Measurements from ENCODE around the gene DNAJC27.

Gene DNAJC27

DNA sequence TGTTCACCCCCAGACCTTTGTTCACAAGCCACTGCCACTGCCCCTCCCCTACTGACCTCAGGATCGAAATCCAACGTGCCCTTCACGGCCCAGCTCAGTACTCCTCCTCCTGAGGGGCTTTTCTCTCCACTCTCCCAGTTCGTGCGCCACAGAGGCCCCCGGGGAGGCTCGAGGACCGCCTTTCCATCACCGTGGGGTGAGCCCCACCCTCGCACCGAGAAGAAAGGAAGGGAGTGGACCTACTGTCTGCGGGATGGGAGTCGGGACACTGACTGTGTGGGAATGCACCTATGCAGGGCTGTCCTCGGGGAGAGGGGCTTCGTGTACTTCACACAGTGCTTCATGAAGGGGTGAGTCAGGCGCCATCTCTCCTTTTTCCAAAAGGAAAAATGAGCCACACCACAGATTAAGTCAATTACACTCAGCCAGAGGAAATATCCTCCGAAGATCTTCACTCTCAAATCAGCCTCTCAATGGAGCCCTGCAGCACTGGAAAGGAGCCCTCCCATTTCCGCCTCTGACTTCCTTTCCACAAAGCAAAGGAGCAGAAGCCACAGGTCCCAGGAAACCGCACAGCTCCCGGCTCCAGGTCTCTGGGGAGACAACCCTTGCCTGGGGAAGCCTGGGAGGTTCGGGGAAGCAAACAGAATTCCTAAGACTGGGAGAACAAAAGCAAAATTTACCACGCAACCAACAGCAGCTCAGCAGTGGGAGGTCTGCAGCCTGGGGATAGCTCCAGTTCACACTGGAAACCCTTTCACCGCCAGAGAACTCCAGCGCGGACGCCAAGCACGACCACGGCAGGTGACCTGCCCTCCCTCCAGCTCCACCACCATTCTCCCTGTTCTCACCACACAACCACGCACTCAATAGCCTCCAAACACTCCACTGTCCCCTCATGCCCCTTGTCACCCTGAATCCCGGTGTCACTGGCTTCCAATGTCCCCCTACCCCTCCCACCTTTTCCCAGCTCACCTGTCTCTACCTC lies 73.3 kb downstream of the DNAJC27 start:
- Histone ChIP-seq H3K9me3 (ENCODE audit: control insufficient read depth, insufficient read depth, low read length) (peaks cover 17% of the 10 kb centered on the region; the same call in 1 of the 2 replicates), H3K36me3 (ENCODE audit: insufficient read depth, low read length) (no peaks in the 10 kb centered on the region), H3K4me1 (ENCODE audit: insufficient read depth, low read length) (no peaks in the 10 kb centered on the region; the same call in 1 of the 2 replicates), H3K9ac (ENCODE audit: low read depth, low read length) (no peak overlapping the region)

GRCh38 chr2:24894750-24895149 lies 77.0 kb downstream of the DNAJC27 start:
- H3K4me1 ChIP-seq (ENCODE audit: insufficient read depth, low read length) = no peaks in the 10 kb centered on the region; the same call in 1 of the 2 replicates
- peaks cover 19% of the 10 kb centered on the region; the same call in 1 of the 2 replicates for H3K9me3 ChIP-seq (ENCODE audit: control insufficient read depth, insufficient read depth, low read length)
- no peaks in the 10 kb centered on the region for H3K36me3 ChIP-seq (ENCODE audit: insufficient read depth, low read length)
- H3K9ac ChIP-seq (ENCODE audit: low read depth, low read length) = no peak overlapping the region

DNA sequence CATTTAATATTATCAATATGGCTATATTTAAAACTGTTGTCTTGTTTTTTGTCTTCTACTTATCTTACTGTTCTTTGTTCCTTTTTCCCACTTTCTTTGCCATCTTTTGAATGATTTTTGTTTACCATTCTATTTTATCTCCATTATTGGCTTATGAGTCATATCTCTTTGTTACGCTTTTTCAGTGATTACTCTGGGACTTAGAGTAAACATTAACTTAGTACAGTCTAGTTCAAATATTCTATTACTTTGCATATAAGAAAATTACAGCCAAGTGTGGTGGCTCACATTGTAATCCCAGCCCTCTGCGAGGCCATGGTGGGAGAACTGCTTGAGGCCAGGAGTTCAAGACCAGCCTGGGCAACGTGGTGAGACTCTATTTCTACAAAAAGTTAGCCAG lies 77.8 kb downstream of the DNAJC27 start:
- H3K9me3 ChIP-seq (ENCODE audit: control insufficient read depth, insufficient read depth, low read length) = peaks cover 19% of the 10 kb centered on the region; the same call in 1 of the 2 replicates
- H3K9ac ChIP-seq (ENCODE audit: low read depth, low read length) = no peak overlapping the region
- no peaks in the 10 kb centered on the region; the same call in 1 of the 2 replicates for H3K4me1 ChIP-seq (ENCODE audit: insufficient read depth, low read length)
- no peaks in the 10 kb centered on the region for H3K36me3 ChIP-seq (ENCODE audit: insufficient read depth, low read length)

Data from ES-I3 (cell line).